NB4 (cell line): Measurements from ENCODE around the gene SPNS2.

Experiments
- DNase-seq: peaks from one replicate; pipeline ENCODE4 v3.0.0; 2010; ENCODE audit warnings: low read depth
- H3K4me3 ChIP-seq: one replicate; pipeline ENCODE4 v1.5.1; 2011; ENCODE audit warnings: mild to moderate bottlenecking, low read depth, low read length, moderate library complexity
- MYC ChIP-seq: IDR thresholded peaks from 2 replicates; pipeline ENCODE4 v1.6.1; 2011; ENCODE audit warnings: low read depth, low read length
- POLR2A ChIP-seq: IDR thresholded peaks from 2 replicates; pipeline ENCODE4 v1.6.1; 2011; ENCODE audit warnings: mild to moderate bottlenecking; ENCODE audit not compliant: insufficient read length; ENCODE audit errors: extremely low read depth
- TF ChIP-seq, protein P1 (sequence below): IDR thresholded peaks from one replicate; pipeline ENCODE4 v1.5.1; 2012; ENCODE audit warnings: low read depth, low read length
- TF ChIP-seq, protein P2 (sequence below): IDR thresholded peaks from 2 replicates; pipeline ENCODE4 v1.6.1; 2011; ENCODE audit warnings: low read depth, low read length

The SPNS2 gene

DNA sequence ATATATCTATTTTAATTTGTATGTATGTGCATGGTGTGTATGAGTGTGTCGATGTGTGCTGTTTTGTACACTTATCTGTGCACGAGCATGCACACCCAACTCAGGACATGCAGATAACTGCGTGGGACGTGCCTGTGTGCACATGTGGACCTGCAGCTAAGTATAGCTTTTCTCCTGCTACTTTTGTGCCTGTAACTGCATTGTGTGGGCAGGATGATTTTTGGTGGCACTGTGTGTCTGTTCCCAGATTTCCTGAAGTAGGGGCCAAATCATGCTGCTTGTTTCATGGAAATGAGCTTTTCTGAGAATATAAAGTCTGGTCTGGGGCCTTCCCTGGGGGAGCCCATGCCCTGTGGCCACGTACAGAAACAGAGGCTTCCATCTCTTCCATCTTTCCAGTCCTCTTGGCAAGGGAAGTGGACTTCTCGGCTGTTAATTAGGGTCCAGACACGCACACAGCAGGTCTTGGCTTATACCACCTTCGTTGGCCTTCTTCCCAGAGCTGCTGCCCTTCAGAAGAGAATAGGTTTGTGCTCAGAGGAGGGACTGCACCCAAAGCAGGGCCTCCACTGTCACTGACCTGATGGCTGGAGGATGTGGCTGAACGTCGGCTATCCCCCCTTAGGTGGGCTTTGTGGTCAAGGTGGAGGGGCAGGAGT lies 34.7 kb upstream of the SPNS2 start:
- TF ChIP-seq MYC (no peak), POLR2A (no peak)
- TF ChIP-seq, protein P1, sequence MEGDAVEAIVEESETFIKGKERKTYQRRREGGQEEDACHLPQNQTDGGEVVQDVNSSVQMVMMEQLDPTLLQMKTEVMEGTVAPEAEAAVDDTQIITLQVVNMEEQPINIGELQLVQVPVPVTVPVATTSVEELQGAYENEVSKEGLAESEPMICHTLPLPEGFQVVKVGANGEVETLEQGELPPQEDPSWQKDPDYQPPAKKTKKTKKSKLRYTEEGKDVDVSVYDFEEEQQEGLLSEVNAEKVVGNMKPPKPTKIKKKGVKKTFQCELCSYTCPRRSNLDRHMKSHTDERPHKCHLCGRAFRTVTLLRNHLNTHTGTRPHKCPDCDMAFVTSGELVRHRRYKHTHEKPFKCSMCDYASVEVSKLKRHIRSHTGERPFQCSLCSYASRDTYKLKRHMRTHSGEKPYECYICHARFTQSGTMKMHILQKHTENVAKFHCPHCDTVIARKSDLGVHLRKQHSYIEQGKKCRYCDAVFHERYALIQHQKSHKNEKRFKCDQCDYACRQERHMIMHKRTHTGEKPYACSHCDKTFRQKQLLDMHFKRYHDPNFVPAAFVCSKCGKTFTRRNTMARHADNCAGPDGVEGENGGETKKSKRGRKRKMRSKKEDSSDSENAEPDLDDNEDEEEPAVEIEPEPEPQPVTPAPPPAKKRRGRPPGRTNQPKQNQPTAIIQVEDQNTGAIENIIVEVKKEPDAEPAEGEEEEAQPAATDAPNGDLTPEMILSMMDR, result no peak
- TF ChIP-seq, protein P2, sequence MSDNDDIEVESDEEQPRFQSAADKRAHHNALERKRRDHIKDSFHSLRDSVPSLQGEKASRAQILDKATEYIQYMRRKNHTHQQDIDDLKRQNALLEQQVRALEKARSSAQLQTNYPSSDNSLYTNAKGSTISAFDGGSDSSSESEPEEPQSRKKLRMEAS, result no peak
- no peak overlapping the region for H3K4me3 ChIP-seq
- DNase-seq, result no peak

DNA sequence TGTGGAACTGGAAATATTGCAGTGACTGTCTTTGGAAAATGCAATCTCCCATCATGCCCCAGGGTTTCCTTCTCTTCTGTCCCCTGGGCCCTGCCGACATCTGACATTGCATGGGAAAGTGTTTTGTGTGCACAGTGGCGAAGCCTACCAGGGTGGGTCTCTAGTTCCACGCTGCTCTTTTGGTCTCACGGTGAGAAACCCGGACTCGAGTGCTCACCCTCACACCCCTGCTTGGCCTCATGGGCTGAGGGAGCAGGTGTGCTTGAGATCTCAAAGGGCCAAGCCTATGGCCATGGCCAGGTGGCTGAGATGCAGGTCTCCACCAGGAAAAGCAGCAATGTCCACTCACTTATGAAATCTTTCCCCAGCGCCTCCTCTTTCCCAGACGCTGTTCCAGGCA lies 32.9 kb upstream of the SPNS2 start:
- no peak for DNase-seq
- H3K4me3 ChIP-seq, result no peak overlapping the region
- no peak for TF ChIP-seq POLR2A
- TF ChIP-seq, protein P2, result no peak
- TF ChIP-seq MYC, result no peak
- TF ChIP-seq, protein P1, result no peak

DNA sequence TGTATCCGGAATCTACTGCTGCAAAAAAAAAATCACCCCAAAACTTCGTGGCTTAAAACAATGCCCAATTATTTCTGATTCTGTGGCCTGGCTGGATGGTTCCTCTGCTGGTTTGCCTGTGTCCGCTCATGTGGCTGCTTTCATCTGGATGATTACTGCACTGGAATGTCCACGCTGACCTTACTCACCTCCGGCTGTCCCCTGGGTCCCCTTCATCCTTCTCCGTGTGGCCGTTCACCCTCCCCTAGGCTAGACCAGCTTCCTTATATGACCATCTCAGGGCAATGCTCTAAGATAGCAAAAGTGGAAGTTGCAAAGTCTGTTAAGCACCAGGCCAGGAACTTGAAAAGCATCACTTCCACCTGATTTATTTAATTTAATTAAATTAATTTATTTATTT lies 31.4 kb upstream of the SPNS2 start:
- no peak for DNase-seq
- no peak overlapping the region for H3K4me3 ChIP-seq
- TF ChIP-seq, protein P2, result no peak
- TF ChIP-seq, protein P1, result no peak
- no peak for TF ChIP-seq MYC
- TF ChIP-seq POLR2A, result no peak

DNA sequence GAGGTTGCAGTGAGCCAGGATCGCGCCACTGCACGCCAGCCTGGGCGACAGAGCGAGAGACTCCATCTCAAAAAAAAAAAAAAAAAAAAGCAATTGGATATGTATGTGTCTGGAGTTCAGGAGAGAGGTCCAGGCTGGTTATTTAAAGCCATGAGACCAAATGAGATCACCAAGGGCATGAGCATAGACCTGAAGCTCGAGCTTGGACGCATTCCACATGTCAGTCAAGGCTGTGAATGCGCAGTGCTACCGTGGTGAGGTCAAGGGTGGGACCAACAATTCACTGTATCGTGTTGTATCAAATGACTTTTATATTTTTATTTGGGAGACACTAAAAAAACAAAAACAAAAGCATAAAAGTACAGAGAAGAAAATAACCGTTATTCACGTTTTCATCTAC lies 29.1 kb upstream of the SPNS2 start:
- TF ChIP-seq POLR2A (no peak), MYC (no peak)
- TF ChIP-seq, protein P2, result no peak
- TF ChIP-seq, protein P1, result no peak
- no peak for DNase-seq
- no peak overlapping the region for H3K4me3 ChIP-seq

DNA sequence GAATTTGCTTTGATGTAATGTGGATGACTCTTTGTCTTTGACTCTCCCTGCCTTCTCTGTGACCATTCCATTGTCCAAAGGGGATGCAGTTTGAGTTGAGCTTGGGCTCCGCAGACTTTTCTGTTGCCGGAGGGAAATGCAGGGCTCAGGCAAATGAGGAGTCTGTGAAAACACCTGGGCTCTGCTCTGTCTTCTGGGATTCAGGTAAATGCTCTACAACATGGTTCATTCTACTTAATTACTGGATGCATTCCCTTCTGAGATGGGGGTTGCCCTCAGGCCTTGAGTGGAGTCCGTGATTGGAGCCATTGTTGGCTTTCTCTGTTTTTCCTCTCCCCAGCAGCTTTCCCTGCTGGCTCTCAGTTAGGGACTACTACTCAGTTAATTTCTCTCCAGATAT lies 26.4 kb upstream of the SPNS2 start:
- DNase-seq, result no peak
- TF ChIP-seq, protein P1, result no peak
- no peak for TF ChIP-seq MYC
- TF ChIP-seq POLR2A, result no peak
- TF ChIP-seq, protein P2, result no peak

More for the DNA sequence above, 26.4 kb upstream of the SPNS2 start:
- no peak overlapping the region for H3K4me3 ChIP-seq
